ENCODE measurements around the gene PKMYT1.
A peak's percentile ranks its signal among the peaks of the same experiment; 100 is the strongest.

PKMYT1 gene

GRCh38 chr16:2953706-2954627 lies 26.3 kb downstream of the PKMYT1 start:
- H4K5ac ChIP-seq (ENCODE audit: low read length) = no peak overlapping the region
- no peak overlapping the region for H3K56ac ChIP-seq (ENCODE audit: low read length)
- no CpG with 5 or more reads among the region's 31 CpGs for WGBS (ENCODE audit: extremely low coverage, insufficient coverage, low lambda C conversion rate)
- H3K79me1 ChIP-seq (ENCODE audit: low read length) = no peaks in the 10 kb centered on the region
- no peaks in the 10 kb centered on the region for H3K27me3 ChIP-seq (ENCODE audit: insufficient read depth, low read length, poor library complexity)
- H2BK15ac ChIP-seq (replicated peaks; ENCODE audit: low read depth) = no peak overlapping the region
- H3K4me2 ChIP-seq (ENCODE audit: low read length) = no peak overlapping the region
- no peak overlapping the region for H2BK5ac ChIP-seq (ENCODE audit: low read length)
- no peak overlapping the region for H3K18ac ChIP-seq (ENCODE audit: low read length)
- DNase-seq = peak; percentile 42
- H3K36me3 ChIP-seq (ENCODE audit: control insufficient read depth, insufficient read depth, low read length) = no peaks in the 10 kb centered on the region
- no peak overlapping the region for H4K8ac ChIP-seq (ENCODE audit: low read depth, low read length)
- H3K23ac ChIP-seq (ENCODE audit: low read length) = no peak overlapping the region
- H2BK120ac ChIP-seq (ENCODE audit: low read depth, low read length) = no peak overlapping the region
- H3K27ac ChIP-seq (ENCODE audit: low read depth, low read length) = no peak overlapping the region
- no peak overlapping the region for H2AK5ac ChIP-seq (ENCODE audit: low read length)
- H3K79me2 ChIP-seq (ENCODE audit: control insufficient read depth, insufficient read depth, low read length) = no peaks in the 10 kb centered on the region
- H3K9ac ChIP-seq (ENCODE audit: low read length) = no peak overlapping the region
- no peak overlapping the region for H3K4ac ChIP-seq (ENCODE audit: low read depth, low read length)
- no peak overlapping the region for H3K4me3 ChIP-seq (ENCODE audit: low read length)
- peaks cover 8% of the 10 kb centered on the region for H3K4me1 ChIP-seq (ENCODE audit: control insufficient read depth, low read depth, low read length)

GRCh38 chr16:2952679-2953078 lies 27.6 kb downstream of the PKMYT1 start:
- Histone ChIP-seq H2AK5ac (ENCODE audit: low read length) (no peak overlapping the region), H3K27ac (ENCODE audit: low read depth, low read length) (no peak overlapping the region), H4K8ac (ENCODE audit: low read depth, low read length) (no peak overlapping the region), H3K4ac (ENCODE audit: low read depth, low read length) (no peak overlapping the region), H3K36me3 (ENCODE audit: control insufficient read depth, insufficient read depth, low read length) (no peaks in the 10 kb centered on the region), H2BK15ac (replicated peaks; ENCODE audit: low read depth) (no peak overlapping the region), H3K79me2 (ENCODE audit: control insufficient read depth, insufficient read depth, low read length) (no peaks in the 10 kb centered on the region), H4K5ac (ENCODE audit: low read length) (no peak overlapping the region), H3K4me3 (ENCODE audit: low read length) (no peak overlapping the region), H2BK5ac (ENCODE audit: low read length) (no peak overlapping the region), H3K9ac (ENCODE audit: low read length) (no peak overlapping the region), H3K4me1 (ENCODE audit: control insufficient read depth, low read depth, low read length) (peaks cover 8% of the 10 kb centered on the region), H2BK120ac (ENCODE audit: low read depth, low read length) (no peak overlapping the region), H3K4me2 (ENCODE audit: low read length) (no peak overlapping the region), H3K27me3 (ENCODE audit: insufficient read depth, low read length, poor library complexity) (no peaks in the 10 kb centered on the region), H3K79me1 (ENCODE audit: low read length) (no peaks in the 10 kb centered on the region), H3K23ac (ENCODE audit: low read length) (no peak overlapping the region), H3K56ac (ENCODE audit: low read length) (no peak overlapping the region), H3K18ac (ENCODE audit: low read length) (no peak overlapping the region)
- no CpG with 5 or more reads among the region's 11 CpGs for WGBS (ENCODE audit: extremely low coverage, insufficient coverage, low lambda C conversion rate)
- no peak for DNase-seq

DNA sequence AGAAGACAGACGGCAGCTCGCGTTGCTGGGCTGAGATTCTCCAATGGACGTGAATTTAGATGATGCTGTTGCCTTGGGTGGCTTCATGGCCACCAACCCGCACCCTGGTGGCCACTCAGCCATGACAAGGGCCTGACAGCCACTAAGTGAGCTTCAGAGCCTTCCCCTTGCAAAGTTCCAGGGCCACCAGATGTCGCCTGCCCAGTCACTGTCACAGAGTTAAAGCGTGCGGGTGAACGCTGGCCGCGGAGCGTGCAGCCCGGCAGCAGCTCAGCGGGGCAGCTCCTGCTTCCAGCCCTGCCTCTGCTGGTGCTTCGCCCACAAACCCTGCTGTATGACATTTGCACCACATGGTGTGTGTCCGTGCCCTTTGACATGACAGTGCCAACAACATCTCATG lies 29.5 kb downstream of the PKMYT1 start:
- no peak overlapping the region for H2BK120ac ChIP-seq (ENCODE audit: low read depth, low read length)
- H3K79me2 ChIP-seq (ENCODE audit: control insufficient read depth, insufficient read depth, low read length) = no peaks in the 10 kb centered on the region
- H2BK15ac ChIP-seq (replicated peaks; ENCODE audit: low read depth) = no peak overlapping the region
- H4K5ac ChIP-seq (ENCODE audit: low read length) = no peak overlapping the region
- no peak overlapping the region for H2AK5ac ChIP-seq (ENCODE audit: low read length)
- peaks cover 3% of the 10 kb centered on the region for H3K4me1 ChIP-seq (ENCODE audit: control insufficient read depth, low read depth, low read length)
- WGBS (ENCODE audit: extremely low coverage, insufficient coverage, low lambda C conversion rate) = no CpG with 5 or more reads among the region's 16 CpGs
- no peak overlapping the region for H3K4me2 ChIP-seq (ENCODE audit: low read length)
- no peak overlapping the region for H3K9ac ChIP-seq (ENCODE audit: low read length)
- no peak overlapping the region for H3K18ac ChIP-seq (ENCODE audit: low read length)
- no peaks in the 10 kb centered on the region for H3K79me1 ChIP-seq (ENCODE audit: low read length)
- no peak for DNase-seq
- H2BK5ac ChIP-seq (ENCODE audit: low read length) = no peak overlapping the region
- H3K27me3 ChIP-seq (ENCODE audit: insufficient read depth, low read length, poor library complexity) = no peaks in the 10 kb centered on the region
- H3K4me3 ChIP-seq (ENCODE audit: low read length) = no peak overlapping the region
- H3K27ac ChIP-seq (ENCODE audit: low read depth, low read length) = no peak overlapping the region
- H3K4ac ChIP-seq (ENCODE audit: low read depth, low read length) = no peak overlapping the region
- H4K8ac ChIP-seq (ENCODE audit: low read depth, low read length) = no peak overlapping the region
- no peak overlapping the region for H3K23ac ChIP-seq (ENCODE audit: low read length)
- no peak overlapping the region for H3K56ac ChIP-seq (ENCODE audit: low read length)
- no peaks in the 10 kb centered on the region for H3K36me3 ChIP-seq (ENCODE audit: control insufficient read depth, insufficient read depth, low read length)

DNA sequence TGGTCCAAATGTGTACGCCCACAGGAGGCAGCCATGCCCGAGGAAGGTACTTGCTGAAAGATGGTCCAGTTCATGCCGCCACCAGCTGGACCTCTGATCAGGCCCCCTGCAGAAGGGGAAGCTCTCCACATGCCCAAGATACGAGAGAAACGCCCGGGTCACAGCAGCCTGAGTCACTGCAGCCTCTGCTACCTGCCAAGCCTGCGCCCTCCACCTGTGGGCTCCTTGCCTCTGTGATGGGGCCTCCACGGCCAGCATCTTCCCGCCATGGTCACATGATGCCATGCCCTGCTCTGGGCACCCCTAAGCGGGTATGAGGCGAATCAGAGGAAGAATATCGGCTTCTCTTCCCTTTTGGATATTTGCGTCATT lies 29.9 kb downstream of the PKMYT1 start:
- H2AK5ac ChIP-seq (ENCODE audit: low read length) = no peak overlapping the region
- H3K4me1 ChIP-seq (ENCODE audit: control insufficient read depth, low read depth, low read length) = peaks cover 3% of the 10 kb centered on the region
- H2BK120ac ChIP-seq (ENCODE audit: low read depth, low read length) = no peak overlapping the region
- no peak overlapping the region for H2BK5ac ChIP-seq (ENCODE audit: low read length)
- no peak overlapping the region for H3K27ac ChIP-seq (ENCODE audit: low read depth, low read length)
- H3K23ac ChIP-seq (ENCODE audit: low read length) = no peak overlapping the region
- H3K9ac ChIP-seq (ENCODE audit: low read length) = no peak overlapping the region
- no peak overlapping the region for H4K8ac ChIP-seq (ENCODE audit: low read depth, low read length)
- no peak overlapping the region for H3K4me3 ChIP-seq (ENCODE audit: low read length)
- H3K79me2 ChIP-seq (ENCODE audit: control insufficient read depth, insufficient read depth, low read length) = no peaks in the 10 kb centered on the region
- no peaks in the 10 kb centered on the region for H3K79me1 ChIP-seq (ENCODE audit: low read length)
- no peak overlapping the region for H3K4me2 ChIP-seq (ENCODE audit: low read length)
- no peaks in the 10 kb centered on the region for H3K27me3 ChIP-seq (ENCODE audit: insufficient read depth, low read length, poor library complexity)
- no peak overlapping the region for H2BK15ac ChIP-seq (replicated peaks; ENCODE audit: low read depth)
- H3K18ac ChIP-seq (ENCODE audit: low read length) = no peak overlapping the region
- WGBS (ENCODE audit: extremely low coverage, insufficient coverage, low lambda C conversion rate) = no CpG with 5 or more reads among the region's 13 CpGs
- no peak overlapping the region for H4K5ac ChIP-seq (ENCODE audit: low read length)
- DNase-seq = no peak
- no peak overlapping the region for H3K4ac ChIP-seq (ENCODE audit: low read depth, low read length)
- H3K36me3 ChIP-seq (ENCODE audit: control insufficient read depth, insufficient read depth, low read length) = no peaks in the 10 kb centered on the region
- no peak overlapping the region for H3K56ac ChIP-seq (ENCODE audit: low read length)

GRCh38 chr16:2949705-2950352 lies 30.4 kb downstream of the PKMYT1 start:
- Histone ChIP-seq H3K9ac (ENCODE audit: low read length) (no peak overlapping the region), H3K36me3 (ENCODE audit: control insufficient read depth, insufficient read depth, low read length) (no peaks in the 10 kb centered on the region), H2AK5ac (ENCODE audit: low read length) (no peak overlapping the region), H3K79me2 (ENCODE audit: control insufficient read depth, insufficient read depth, low read length) (no peaks in the 10 kb centered on the region), H3K56ac (ENCODE audit: low read length) (no peak overlapping the region), H4K8ac (ENCODE audit: low read depth, low read length) (no peak overlapping the region), H3K23ac (ENCODE audit: low read length) (no peak overlapping the region), H3K79me1 (ENCODE audit: low read length) (no peaks in the 10 kb centered on the region), H3K4me2 (ENCODE audit: low read length) (no peak overlapping the region), H3K18ac (ENCODE audit: low read length) (no peak overlapping the region), H3K4me1 (ENCODE audit: control insufficient read depth, low read depth, low read length) (peaks cover 3% of the 10 kb centered on the region), H3K4ac (ENCODE audit: low read depth, low read length) (no peak overlapping the region), H2BK5ac (ENCODE audit: low read length) (no peak overlapping the region), H4K5ac (ENCODE audit: low read length) (no peak overlapping the region), H2BK15ac (replicated peaks; ENCODE audit: low read depth) (no peak overlapping the region), H3K4me3 (ENCODE audit: low read length) (no peak overlapping the region), H2BK120ac (ENCODE audit: low read depth, low read length) (no peak overlapping the region), H3K27ac (ENCODE audit: low read depth, low read length) (no peak overlapping the region), H3K27me3 (ENCODE audit: insufficient read depth, low read length, poor library complexity) (no peaks in the 10 kb centered on the region)
- WGBS (ENCODE audit: extremely low coverage, insufficient coverage, low lambda C conversion rate) = no CpG with 5 or more reads among the region's 19 CpGs
- DNase-seq = no peak

All from mesendoderm (in vitro differentiated cells).